GM03348 (cell line): ENCODE data around the gene MS4A2.
"Not testable (repeated sequence)": the region's sequence is repeated elsewhere in the genome, so short reads cannot be mapped to it uniquely, and the experiment has no call there.

Source experiments
- DNase-seq: peaks from one replicate; pipeline ENCODE4 v3.0.0; 2012; ENCODE audit warnings: low spot score

The MS4A2 gene

DNA sequence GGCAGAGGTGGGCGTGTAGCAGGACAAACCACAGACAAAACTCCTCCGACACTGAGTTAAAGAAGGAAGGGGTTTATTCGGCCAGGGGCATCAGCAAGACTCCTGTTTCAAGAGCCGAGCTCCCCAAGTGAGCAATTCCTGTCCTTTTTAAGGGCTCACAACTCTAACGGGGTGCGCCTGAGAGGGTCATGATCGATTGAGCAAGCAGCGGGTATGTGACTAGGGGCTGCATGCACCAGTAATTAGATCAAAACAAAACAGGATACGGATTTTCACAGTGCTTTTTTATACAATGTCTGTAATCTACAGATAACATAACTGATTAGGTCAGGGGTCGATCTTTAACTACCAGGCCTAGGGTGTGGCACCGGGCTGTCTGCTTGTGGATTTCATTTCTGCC, 12.9 kb downstream of the MS4A2 start:
- not testable (repeated sequence) for DNase-seq

DNA sequence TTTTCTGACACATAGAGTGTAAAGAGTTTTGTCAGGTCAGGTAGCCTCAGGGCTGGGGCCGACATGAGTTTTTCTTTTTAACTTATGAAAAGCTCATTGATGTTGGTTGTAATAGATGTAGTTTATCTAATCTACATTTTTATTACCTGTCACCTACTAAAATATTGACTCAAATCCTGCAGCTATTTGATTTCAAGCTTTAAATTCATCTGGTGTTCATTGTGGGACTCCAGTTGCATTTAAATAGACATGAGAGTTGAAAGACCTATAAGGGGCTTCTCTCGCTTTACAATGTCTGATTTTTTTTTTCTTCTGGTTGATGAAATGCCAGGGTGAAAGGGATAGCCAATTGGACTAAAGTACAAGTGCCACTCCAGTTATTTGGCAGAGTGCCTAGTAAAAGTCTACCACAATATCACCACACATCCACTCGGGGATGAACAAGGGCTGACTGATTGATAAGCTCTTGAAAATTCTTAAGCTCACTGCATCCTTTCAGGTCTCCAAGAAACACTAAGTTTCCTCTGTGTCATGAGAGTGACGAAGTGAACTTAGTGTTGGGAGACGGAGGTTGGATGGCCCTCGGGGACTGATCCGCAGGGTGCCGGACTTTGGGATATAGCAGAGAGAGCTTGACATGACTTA, 16.1 kb downstream of the MS4A2 start:
- not testable (repeated sequence) for DNase-seq

DNA sequence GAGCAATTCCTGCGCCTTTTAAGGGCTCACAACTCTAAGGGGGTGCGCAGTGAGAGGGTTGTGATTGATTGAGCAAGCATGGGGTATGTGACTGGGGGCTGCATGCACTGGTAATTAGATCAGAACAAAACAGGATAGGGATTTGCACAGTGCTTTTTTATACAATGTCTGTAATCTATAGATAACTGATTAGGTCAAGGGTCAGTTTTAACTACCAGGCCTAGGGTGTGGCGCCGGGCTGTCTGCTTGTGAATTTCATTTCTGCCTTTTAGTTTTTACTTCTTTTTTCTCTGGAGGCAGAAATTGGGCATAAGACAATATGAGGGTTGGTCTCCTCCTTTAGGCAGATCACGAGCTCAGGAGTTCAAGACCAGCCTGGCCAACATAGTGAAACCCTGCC, 20.2 kb downstream of the MS4A2 start:
- DNase-seq = not testable (repeated sequence)

DNA sequence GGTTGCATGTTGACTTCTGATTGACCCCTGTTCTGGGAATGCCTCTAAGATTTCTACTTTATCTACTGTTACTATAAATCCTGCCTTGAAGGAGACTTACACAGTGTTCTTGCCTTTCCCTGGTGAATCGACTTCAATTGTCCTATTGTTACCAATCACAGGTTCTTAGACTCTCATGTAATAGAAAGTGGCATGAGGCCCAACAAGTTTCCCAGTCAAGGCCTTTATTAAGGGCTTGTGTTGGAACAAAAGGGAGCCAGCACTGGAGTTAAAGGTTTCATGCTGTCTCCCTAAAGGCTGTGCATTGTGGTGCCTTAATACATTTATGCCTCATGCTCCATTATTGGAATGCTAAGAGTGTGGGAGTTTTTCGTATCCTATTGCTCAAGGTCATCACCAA, 23.3 kb downstream of the MS4A2 start:
- no peak for DNase-seq

DNA sequence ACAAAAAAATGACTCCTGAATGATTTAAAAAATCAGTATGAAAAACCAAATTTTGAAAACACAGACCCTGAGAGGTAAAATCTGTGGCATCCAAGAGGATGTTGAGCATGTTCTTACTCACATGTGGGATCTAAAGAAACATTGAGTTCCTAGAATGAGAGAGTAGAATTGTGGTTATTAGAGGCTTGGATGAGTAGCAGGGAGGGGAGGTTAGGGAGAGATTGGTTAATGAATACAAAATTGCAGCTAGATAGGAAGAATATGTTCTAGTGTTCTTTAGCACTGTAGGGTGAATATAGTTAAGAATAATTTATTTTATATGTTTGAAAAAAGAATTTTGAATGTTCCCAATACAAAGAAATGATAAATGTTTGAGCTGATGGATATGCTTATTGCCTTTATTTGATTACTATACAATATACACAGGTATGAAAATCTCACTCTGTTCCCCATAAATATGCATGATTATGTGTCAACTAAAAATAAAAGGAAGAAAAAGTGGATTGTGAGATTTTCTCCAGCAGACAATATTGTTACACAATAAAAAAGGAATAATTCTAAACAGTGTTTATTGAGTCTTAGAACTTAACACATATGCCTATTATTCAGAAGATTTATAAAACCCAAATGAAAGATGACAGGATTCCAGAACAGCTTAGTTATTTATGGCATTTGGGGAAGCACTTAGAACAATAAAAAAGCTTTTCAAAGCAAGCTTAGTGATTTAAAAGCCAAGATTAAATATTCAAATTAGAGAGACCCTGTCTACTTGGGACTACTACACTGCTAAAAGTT, 28.7 kb downstream of the MS4A2 start:
- no peak for DNase-seq

DNA sequence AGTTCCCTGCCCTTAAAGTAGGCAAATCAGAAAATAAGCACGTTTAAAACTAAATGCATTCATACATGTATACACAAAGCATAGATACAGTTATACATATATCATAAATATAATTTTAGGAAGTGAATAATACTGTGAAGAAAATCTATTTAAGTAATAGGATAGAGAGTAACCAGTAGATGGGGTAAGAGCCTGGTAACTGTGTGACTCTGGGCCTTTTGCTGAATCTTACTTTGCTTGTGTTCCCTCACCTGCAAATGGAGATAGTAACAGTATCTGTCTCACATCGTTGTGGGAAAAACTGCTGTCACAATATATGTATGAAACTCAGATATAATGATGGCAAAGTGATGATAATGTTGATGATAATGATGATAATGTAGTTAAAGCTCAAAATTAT, 29.9 kb downstream of the MS4A2 start:
- DNase-seq = no peak

DNA sequence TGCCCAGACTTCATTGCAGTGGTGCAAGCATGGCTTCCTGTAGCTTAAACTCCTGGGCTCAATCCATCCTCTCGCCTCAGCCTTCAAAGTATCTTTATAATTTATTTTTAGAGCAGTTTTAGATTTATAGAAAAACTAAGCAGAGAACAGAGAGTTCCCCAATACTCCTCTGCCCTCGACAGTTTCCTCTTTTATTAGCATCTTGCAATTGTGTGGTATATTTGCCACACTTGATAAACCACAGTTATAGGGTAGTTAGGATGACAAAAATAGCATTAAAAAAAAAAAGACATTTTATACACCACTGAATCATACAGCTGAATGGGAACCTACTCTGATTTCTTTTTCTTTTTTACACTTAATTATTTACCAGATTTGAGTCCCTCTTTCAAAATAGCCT, 31.2 kb downstream of the MS4A2 start:
- DNase-seq = no peak

DNA sequence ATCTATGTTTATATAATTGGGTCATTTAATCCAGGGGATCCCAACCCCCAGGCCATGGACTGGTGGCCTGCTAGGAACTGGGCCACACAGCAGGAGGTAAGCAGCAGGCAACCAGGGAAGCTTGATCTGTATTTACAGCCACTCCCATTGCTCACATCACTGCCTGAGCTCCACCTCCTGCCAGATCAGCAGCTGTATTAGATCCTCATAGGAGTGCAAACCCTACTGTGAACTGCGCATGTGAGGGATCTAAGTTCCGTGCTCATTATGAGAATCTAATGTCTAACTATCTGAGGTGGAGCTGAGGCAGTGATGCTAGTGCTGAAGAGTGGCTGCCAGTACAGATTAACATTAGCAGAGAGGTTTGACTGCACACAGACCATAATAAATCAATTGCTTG, 32.8 kb downstream of the MS4A2 start:
- DNase-seq = no peak

DNA sequence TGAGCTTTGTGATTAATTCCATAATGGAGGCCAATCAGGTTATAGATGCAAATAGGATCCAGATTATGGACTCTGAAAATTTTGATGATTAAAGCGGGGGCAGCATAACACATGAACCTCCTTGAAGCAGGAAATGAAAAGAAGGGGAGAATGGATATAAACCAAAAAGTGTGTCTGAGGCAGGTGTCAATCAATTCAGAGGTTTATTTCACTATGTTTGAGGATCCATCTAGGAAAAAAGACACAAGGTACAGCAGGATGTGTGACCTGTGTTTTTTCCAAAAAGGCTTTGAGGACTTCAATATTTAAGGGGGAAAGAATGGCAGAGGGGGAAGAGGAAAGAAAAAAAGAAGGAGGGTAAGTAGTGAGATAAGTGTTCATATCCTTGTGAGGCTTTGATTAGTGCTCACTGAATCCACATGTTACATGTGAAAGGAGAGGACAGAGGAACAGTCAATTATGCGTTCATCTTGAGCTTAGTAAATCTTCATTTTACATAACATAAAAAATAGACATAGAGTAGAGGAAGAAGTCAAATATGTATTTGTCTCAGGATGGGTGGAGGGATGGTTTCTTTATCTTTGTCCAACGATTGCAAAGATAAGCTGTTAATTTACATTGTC, 34.1 kb downstream of the MS4A2 start:
- DNase-seq = no peak

DNA sequence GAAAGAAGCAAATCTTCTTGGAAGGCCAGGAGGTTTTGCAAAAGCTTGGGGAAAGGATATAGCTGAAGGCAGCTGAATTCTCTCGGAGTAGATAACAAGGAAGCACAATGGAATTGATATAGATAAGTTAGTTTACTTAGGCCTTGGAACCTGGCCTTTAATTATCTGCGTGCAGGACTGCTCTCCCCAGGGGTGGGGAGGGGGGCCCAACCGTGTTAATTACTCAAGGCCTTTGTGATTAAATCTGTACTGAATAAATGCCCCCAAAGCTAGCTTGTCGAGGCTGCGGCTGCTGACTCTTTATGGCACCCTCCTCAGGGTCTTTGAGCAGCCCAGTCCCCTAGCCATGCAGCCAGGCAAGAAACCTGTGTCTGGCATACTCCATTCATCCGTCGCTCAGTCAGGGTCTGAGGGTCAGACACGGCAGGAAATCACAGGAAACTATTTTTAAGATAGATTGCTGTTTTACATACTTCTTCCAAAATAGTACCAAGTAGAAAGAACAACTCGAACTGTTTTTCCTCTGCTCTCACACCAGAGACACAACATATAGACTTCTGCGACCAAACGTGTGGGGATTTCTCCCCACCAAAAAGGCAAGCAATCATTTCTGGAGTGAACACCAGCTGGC, 36.5 kb downstream of the MS4A2 start:
- DNase-seq = no peak

DNA sequence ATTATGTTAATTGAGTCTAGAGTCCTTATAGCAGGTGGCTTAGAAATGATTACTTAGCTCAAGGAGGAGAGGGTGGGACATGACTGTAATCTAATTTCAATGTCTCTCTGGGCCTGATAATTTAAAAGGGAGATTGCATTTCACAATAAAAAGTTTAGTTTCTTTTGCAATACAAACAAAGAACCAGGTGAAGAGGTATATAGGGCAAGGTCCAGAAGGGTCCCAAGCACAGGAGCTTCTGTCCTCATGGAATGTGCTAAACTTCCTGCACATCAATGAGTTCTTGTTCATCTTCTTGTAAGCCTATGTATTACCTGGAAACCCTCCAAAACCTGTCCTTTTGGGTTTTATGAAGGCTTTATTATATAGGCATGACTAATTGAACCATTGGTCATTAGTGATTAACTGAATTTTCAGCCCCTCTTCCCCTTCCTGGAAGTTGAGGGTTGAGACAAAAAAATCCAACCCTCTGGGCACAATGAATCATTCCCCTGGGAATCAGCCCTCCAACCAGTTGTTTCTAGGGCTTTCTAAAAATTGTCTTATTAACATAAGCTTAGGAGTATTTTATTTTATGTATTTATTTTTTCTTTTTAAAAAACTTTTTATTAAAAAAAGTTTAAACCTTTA, 37.6 kb downstream of the MS4A2 start:
- no peak for DNase-seq

DNA sequence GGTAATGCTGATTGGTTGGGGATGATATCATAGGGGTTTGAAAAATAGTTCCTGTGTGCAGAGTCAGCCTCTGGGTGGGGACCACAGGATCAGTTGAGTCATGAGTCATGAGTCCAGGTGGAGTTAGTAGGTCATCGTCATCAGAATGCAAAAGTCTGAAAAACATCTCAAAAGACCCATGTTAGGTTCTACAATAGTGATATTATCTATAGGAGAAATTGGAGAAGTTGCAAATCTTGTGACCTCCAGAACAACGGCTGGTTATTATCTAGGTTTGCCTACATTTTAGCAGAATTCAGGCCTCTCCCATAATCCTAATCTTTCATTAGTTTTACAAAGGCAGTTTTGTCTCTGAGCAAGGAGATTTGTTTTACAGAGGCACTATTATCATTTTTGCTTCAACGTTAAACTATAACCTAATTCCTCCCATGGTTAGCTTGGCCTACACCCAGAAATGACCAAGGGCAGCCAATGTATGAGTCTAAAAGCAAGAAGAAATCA, 38.9 kb downstream of the MS4A2 start:
- DNase-seq = no peak

DNA sequence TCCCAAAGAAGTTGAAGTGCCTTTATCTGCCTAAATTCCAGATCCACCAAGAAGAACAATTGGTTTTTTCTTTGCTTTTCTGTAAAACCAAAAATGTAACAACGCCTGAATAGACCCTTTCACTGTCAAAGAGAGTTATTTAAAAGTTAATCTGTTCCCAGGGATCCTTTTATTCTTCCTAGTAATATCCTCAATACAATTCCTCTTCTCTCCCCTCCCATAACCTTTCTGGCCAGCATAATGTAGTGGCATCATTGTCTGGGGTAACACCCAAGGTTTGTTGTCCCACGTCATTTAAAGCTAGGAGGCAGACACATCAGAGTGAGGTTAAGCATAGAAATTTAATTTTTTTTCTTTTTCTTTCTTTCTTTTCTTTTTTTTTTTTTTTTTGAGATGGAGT, 39.9 kb downstream of the MS4A2 start:
- no peak for DNase-seq

DNA sequence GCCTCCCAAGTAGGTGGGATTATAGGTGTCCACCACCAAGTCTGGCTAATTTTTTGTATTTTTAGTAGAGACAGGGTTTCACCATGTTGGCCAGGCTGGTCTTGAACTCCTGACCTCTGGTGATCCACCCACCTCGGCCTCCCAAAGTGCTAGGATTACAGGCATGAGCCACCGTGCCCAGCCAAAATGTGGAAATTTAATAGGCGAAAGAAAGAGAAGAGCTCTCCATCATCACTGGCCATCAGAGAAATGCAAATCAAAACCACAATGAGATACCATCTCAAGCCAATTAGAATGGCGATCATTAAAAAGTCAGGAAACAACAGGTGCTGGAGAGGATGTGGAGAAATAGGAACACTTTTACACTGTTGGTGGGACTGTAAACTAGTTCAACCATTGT, 40.4 kb downstream of the MS4A2 start:
- DNase-seq = not testable (repeated sequence)

DNA sequence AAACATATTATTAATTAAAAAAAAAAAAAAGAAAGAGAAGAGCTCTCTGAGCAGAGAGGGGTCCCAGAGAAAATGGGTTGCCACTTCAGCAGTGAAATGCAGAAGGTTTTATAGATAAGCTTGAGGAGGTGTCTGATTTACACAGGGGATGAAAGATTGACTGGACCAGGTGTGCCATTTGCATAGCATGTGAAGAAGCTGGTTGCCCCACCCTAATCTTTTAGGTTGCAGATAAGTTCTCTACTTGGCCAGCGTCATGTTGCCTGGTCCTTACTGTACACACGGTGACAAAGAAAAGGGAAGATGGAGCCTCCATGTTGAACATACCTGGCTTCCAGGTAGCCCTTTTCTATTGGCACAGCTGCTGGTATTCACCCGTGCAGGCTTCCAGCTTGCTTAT, 41.4 kb downstream of the MS4A2 start:
- DNase-seq = no peak

DNA sequence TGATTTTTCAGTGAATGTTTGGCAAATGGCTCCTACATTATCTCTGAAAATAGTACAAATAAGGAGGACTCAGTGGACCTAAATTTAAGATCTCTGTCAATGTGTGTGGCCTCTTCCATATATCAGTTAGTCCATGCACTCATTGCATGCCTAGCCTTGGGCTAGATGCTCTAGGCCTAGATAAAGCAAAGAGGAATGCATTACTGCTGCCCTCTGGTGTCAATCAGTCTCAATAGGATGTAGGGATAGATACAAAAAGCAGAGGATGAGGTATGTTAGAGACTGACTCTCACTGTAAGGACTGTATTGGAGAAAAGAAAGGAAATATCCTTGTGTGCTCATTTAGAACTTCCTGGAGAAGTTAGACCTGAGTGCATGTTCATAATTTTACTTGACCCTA, 42.0 kb downstream of the MS4A2 start:
- DNase-seq = peak; percentile 31

DNA sequence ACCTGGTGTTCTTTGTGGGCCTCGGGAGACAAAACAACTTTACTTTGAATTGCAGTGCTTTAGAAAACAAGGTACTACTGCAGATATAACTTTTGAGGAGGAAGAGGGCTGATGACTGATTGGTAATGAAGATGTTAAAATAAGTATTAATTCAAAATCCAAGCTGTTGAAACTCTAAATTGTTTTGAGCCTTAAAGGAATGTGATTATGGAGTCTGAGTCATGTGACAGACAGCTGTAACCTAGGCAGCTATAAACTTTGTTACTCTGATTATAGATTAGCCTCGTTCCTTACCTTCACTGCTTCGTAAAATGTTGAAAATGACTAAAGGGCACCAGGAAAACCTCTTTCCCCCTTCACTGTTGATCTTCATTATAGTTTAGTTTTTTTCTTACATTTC, 43.4 kb downstream of the MS4A2 start:
- DNase-seq = no peak

DNA sequence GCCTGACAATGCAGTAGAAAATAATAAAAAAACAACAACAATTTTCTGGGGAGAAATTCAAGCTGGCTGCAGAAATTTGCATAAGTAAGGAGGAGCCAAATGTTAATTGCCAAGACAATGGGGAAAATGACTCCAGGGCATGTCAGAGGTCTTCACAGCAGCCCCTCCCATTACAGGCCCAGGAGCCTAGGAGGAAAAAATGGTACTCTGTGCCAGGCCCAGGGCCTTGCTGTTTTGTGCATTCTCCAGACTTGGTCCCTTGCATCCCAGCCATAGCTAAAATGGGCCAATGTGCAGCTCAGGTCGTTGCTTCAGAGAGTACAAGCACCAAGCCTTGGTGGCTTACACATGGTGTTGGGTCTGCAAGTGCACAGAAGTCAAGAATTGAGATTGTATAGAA, 45.5 kb downstream of the MS4A2 start:
- DNase-seq = no peak

DNA sequence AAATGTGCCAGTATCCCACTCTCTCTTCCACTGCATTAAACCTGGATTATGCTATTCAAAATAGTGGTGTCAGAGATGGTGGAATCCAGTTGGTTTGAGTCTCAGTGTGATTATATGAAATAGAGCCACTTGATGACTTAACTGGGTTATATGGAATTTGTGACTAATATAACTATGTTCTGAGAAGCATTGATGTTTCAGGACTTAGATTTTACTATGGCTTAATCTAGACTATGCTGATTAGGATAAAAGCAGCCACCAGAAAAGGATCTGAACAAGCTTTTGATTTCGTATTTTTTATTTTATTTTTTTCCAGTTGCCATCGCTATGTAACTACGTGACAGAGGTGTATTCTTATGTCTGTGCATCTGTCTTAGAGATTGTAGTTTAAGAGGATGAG, 55.3 kb downstream of the MS4A2 start:
- no peak for DNase-seq

DNA sequence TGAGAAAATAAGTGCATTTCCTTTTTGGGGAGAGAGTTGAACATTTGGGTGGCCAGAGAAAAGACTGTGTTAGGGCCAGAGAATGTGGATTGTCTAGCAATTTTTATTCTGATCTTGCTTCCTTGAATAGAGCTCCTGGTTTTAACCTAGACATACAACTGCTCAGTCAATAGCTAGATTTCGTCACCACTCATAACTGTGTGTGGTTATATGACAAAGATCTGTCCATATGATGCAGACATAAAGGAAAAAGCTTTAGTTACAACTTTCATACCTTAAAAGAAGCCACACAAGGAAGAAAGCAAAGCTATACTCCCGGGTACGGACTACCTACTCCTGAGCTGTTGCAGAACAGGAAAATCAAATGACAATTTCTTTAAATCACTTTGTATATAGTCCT, 57.2 kb downstream of the MS4A2 start:
- no peak for DNase-seq
